Activated B cell treated with CpG ODN at 0.5 μM for 24 hours (primary cell): ENCODE data around the gene NDUFA1. TPM values are rescaled to one million over a fixed set of nuclear protein-coding genes. Genes with fewer than 3 reads are reported as not detected.
"Not testable (repeated sequence)": the region's sequence is repeated elsewhere in the genome, so short reads cannot be mapped to it uniquely, and the experiment has no call there.

Experiments
- ATAC-seq: fragments of 200-7000 bp; cut with Tn5 transposase; one replicate; pipeline ENCODE4 v1.10.0; 2021; ENCODE audit warnings: low read depth, mild to moderate bottlenecking, moderate library complexity
- CTCF ChIA-PET: fragments of 350-600 bp; sonication (Branson Sonifier 250); formaldehyde crosslinking; loops from one replicate; lab custom pipeline; 2021; ENCODE audit warnings: antibody characterized with exemption; lab: Charles Lee
- POLR2A ChIA-PET: fragments of 350-600 bp; sonication (Branson Sonifier 250); formaldehyde crosslinking; loops from one replicate; lab custom pipeline; 2021; ENCODE audit warnings: antibody characterized with exemption; lab: Charles Lee
- DNase-seq: peaks from one replicate; pipeline ENCODE4 v3.0.0; 2022
- H3K27ac Mint-ChIP-seq: one replicate; pipeline ENCODE4 v1.8.0; 2020; ENCODE audit warnings: mixed read lengths
- H3K27me3 Mint-ChIP-seq: one replicate; pipeline ENCODE4 v1.8.0; 2021; ENCODE audit warnings: mixed read lengths
- H3K36me3 Mint-ChIP-seq: one replicate; pipeline ENCODE4 v1.8.0; 2021; ENCODE audit warnings: low read depth, mixed read lengths
- H3K4me1 Mint-ChIP-seq: one replicate; pipeline ENCODE4 v1.8.0; 2021; ENCODE audit warnings: mixed read lengths
- H3K4me3 Mint-ChIP-seq: one replicate; pipeline ENCODE4 v1.8.0; 2020; ENCODE audit warnings: mild to moderate bottlenecking, mixed read lengths
- H3K9me3 Mint-ChIP-seq: one replicate; pipeline ENCODE4 v1.8.0; 2020; ENCODE audit warnings: mixed read lengths
- intact Hi-C: fragments of 100-400 bp; cut with micrococcal nuclease; formaldehyde crosslinking; loops from one replicate; pipeline ENCODE4 v1.15.1; 2024
- total RNA-seq: library from RNA; stranded (reverse); gene quantifications from 2 replicates; pipeline ENCODE4 v1.2.3, GENCODE V29; 2022
- TF ChIP-seq, protein P1 (sequence below): fragments of 200-600 bp; IDR thresholded peaks from one replicate; pipeline ENCODE4 v1.8.0; 2022; ENCODE audit warnings: antibody characterized with exemption, mild to moderate bottlenecking

Gene NDUFA1
- total RNA-seq, 1 donor from 2014 or later, result 65.3 TPM

- TF ChIP-seq, protein P1, sequence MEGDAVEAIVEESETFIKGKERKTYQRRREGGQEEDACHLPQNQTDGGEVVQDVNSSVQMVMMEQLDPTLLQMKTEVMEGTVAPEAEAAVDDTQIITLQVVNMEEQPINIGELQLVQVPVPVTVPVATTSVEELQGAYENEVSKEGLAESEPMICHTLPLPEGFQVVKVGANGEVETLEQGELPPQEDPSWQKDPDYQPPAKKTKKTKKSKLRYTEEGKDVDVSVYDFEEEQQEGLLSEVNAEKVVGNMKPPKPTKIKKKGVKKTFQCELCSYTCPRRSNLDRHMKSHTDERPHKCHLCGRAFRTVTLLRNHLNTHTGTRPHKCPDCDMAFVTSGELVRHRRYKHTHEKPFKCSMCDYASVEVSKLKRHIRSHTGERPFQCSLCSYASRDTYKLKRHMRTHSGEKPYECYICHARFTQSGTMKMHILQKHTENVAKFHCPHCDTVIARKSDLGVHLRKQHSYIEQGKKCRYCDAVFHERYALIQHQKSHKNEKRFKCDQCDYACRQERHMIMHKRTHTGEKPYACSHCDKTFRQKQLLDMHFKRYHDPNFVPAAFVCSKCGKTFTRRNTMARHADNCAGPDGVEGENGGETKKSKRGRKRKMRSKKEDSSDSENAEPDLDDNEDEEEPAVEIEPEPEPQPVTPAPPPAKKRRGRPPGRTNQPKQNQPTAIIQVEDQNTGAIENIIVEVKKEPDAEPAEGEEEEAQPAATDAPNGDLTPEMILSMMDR, result no peak
- ChIA-PET CTCF (no interaction called here), POLR2A (no interaction called here)
- no peaks in the 10 kb centered on the region for H3K9me3 Mint-ChIP-seq
- no peaks in the 10 kb centered on the region for H3K27me3 Mint-ChIP-seq
- DNase-seq, result no peak
- intact Hi-C loops, result no loop called here
- H3K27ac Mint-ChIP-seq, result no peak overlapping the region
- no peak overlapping the region for H3K4me3 Mint-ChIP-seq
- no peaks in the 10 kb centered on the region for H3K36me3 Mint-ChIP-seq
- no peaks in the 10 kb centered on the region for H3K4me1 Mint-ChIP-seq
- ATAC-seq, result no peak
These were observed 44.7 kb downstream of the NDUFA1 start for GRCh38 chrX:119916310-119916709.

GRCh38 chrX:119917877-119918276 lies 46.2 kb downstream of the NDUFA1 start:
- no peaks in the 10 kb centered on the region for H3K9me3 Mint-ChIP-seq
- no peaks in the 10 kb centered on the region for H3K27me3 Mint-ChIP-seq
- ChIA-PET POLR2A (no interaction called here), CTCF (no interaction called here)
- H3K4me1 Mint-ChIP-seq, result no peaks in the 10 kb centered on the region
- TF ChIP-seq, protein P1, result no peak
- DNase-seq (no peak), ATAC-seq (no peak)
- H3K4me3 Mint-ChIP-seq, result no peak overlapping the region
- H3K27ac Mint-ChIP-seq, result no peak overlapping the region
- H3K36me3 Mint-ChIP-seq, result no peaks in the 10 kb centered on the region
- intact Hi-C loops, result no loop called here

- Mint-ChIP-seq H3K4me3 (no peak overlapping the region), H3K36me3 (peaks cover 10% of the 10 kb centered on the region), H3K4me1 (no peaks in the 10 kb centered on the region), H3K27ac (no peak overlapping the region), H3K27me3 (no peaks in the 10 kb centered on the region), H3K9me3 (no peaks in the 10 kb centered on the region)
- ChIA-PET CTCF (no interaction called here), POLR2A (no interaction called here)
- TF ChIP-seq, protein P1, result no peak
- no peak for ATAC-seq
- DNase-seq, result no peak
- intact Hi-C loops, result no loop called here
These were observed 48.4 kb downstream of the NDUFA1 start for GRCh38 chrX:119919835-119920585.

- DNase-seq, H3K9me3 Mint-ChIP-seq, H3K4me3 Mint-ChIP-seq, ATAC-seq, H3K27me3 Mint-ChIP-seq, CTCF ChIA-PET, H3K4me1 Mint-ChIP-seq, H3K27ac Mint-ChIP-seq, POLR2A ChIA-PET, intact Hi-C loops: not testable (repeated sequence)
- peaks cover 19% of the 10 kb centered on the region for H3K36me3 Mint-ChIP-seq
These were observed 50.8 kb downstream of the NDUFA1 start for GRCh38 chrX:119922391-119922790.

Other genes with a start within 250 kb of the NDUFA1 start
- 330 and 338 TPM in 2 replicates for gene SEPTIN6, start 178.7 kb upstream of the NDUFA1 start, total RNA-seq
- gene SOWAHD, start 113.2 kb upstream of the NDUFA1 start, total RNA-seq, result 9.7 and 9.9 TPM in 2 replicates
- 3,684 and 4,270 TPM in 2 replicates for gene RPL39, start 80.2 kb upstream of the NDUFA1 start, total RNA-seq
- 14.0 and 15.9 TPM in 2 replicates for gene UPF3B, start 18.9 kb upstream of the NDUFA1 start, total RNA-seq
- gene RNF113A, start 99 bp upstream of the NDUFA1 start, total RNA-seq, result 27.1 and 28.1 TPM in 2 replicates
- not detected in 2 replicates for gene AKAP14, start 24.1 kb downstream of the NDUFA1 start, total RNA-seq
- 11.6 and 11.9 TPM in 2 replicates for gene NKAP, start 71.9 kb downstream of the NDUFA1 start, total RNA-seq
- gene RHOXF2B, start 205.9 kb downstream of the NDUFA1 start, total RNA-seq, result not detected in 2 replicates
- not detected in 2 replicates for gene RHOXF1, start 244.1 kb downstream of the NDUFA1 start, total RNA-seq